Measurements from ENCODE around the gene ANGPTL4. TPM values are rescaled to one million over a fixed set of nuclear protein-coding genes. Genes with fewer than 3 reads are reported as not detected.

The ANGPTL4 gene
- total RNA-seq, 4 donors from 2014 or later, result 15.3 to 56.4 (median 19.1) TPM

DNA sequence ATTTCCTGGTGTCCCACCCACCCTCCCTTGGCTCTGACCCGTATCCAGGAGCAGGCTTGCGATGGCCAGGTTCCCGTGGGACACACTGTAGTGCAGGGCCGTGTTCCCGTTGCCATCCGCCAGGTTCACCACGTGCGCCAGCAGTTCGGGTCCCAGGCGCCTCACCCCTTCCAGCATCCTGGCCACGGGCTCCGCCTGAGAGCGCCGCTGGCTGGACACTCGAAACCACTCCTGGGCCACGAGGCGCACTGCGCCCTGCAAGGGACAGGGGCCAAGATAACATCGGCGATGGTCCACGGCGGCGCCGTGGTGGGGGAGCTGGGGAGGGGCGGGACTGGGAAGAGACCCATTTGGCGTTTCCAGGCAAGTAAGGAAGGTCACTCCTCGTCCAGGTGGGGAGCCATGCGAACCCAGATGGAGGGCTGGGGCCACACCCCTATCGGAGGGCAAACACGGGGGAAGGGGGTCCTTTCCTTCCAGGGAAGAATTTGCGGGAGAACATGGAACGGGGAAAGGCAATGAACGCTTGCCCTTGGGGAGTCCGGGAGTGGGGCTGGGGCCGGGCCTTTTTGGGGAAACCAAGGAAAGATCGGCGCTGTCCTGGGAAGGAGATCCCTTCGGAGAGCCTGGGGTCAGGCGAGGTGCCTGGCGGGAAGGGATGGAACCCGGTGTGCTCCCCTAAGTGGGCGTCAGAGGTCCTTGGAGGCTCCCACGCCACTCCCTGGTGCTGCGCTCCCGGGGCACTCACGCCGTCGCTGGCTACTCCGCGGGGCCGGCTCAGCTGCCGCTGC is 30.8 kb upstream of the ANGPTL4 start:
- TF ChIP-seq, protein P1, sequence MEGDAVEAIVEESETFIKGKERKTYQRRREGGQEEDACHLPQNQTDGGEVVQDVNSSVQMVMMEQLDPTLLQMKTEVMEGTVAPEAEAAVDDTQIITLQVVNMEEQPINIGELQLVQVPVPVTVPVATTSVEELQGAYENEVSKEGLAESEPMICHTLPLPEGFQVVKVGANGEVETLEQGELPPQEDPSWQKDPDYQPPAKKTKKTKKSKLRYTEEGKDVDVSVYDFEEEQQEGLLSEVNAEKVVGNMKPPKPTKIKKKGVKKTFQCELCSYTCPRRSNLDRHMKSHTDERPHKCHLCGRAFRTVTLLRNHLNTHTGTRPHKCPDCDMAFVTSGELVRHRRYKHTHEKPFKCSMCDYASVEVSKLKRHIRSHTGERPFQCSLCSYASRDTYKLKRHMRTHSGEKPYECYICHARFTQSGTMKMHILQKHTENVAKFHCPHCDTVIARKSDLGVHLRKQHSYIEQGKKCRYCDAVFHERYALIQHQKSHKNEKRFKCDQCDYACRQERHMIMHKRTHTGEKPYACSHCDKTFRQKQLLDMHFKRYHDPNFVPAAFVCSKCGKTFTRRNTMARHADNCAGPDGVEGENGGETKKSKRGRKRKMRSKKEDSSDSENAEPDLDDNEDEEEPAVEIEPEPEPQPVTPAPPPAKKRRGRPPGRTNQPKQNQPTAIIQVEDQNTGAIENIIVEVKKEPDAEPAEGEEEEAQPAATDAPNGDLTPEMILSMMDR (IDR thresholded peaks at IDR 0.05), result no peak
- TF ChIP-seq EP300 (IDR thresholded peaks at IDR 0.05) (no peak), POLR2A (IDR thresholded peaks at IDR 0.05) (no peak), POLR2AphosphoS5 (IDR thresholded peaks at IDR 0.05) (no peak)
- H3K27ac ChIP-seq, result no peak overlapping the region
- no peak for DNase-seq (ENCODE audit: low spot score in 2 of 2)
- no peak overlapping the region for H3K4me3 ChIP-seq
- H3K9me3 ChIP-seq, result no peaks in the 10 kb centered on the region
- H3K4me1 ChIP-seq, result peaks cover 27% of the 10 kb centered on the region
- peaks cover 40% of the 10 kb centered on the region for H3K27me3 ChIP-seq
- H3K36me3 ChIP-seq, result no peaks in the 10 kb centered on the region
- 37% methylated on average over 40 of the region's 52 CpGs for WGBS

DNA sequence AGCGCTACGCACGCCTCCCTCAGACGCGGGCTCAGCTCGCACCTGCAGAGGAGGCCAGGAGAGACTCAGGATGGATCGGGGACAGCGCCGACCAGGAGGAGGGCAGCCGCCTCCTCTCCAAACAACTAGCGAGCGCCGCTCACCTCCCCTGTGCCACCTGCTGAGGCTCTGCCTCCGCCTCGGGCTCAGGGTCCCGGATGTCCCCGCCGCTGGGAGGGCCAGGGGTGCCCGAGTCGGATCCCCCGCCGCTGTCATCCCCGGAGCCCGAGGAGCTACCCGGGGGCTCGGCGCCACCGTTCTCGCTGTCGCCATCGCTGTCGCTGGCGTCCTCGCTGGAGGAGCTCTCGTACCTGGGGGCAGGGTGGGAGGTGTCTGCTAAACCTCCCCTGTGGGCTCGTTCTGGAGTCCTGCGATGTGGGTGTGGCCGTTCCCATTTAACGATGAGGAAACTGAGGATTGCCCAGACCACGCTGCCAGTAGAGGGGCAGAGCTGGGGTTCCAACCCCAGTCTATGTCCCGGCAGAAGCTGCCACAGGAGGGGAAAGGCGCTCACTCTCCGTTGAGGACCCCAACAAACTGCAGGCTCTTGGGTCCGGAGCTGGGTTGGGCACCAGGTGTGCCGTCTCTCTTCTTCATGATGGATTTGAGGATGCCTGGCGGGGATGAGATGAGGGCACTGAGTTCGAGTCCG is 30.0 kb upstream of the ANGPTL4 start:
- DNase-seq (ENCODE audit: low spot score in 2 of 2), result no peak
- Histone ChIP-seq H3K4me3 (peak overlapping the region; percentile 52), H3K27ac (no peak overlapping the region), H3K36me3 (no peaks in the 10 kb centered on the region), H3K9me3 (no peaks in the 10 kb centered on the region), H3K27me3 (peaks cover 40% of the 10 kb centered on the region), H3K4me1 (peaks cover 27% of the 10 kb centered on the region)
- 39% methylated on average over 9 of the region's 48 CpGs for WGBS
- TF ChIP-seq POLR2A (IDR thresholded peaks at IDR 0.05), result no peak
- no peak for TF ChIP-seq EP300 (IDR thresholded peaks at IDR 0.05)
- no peak for TF ChIP-seq POLR2AphosphoS5 (IDR thresholded peaks at IDR 0.05)
- TF ChIP-seq, protein P1 (IDR thresholded peaks at IDR 0.05), result no peak

DNA sequence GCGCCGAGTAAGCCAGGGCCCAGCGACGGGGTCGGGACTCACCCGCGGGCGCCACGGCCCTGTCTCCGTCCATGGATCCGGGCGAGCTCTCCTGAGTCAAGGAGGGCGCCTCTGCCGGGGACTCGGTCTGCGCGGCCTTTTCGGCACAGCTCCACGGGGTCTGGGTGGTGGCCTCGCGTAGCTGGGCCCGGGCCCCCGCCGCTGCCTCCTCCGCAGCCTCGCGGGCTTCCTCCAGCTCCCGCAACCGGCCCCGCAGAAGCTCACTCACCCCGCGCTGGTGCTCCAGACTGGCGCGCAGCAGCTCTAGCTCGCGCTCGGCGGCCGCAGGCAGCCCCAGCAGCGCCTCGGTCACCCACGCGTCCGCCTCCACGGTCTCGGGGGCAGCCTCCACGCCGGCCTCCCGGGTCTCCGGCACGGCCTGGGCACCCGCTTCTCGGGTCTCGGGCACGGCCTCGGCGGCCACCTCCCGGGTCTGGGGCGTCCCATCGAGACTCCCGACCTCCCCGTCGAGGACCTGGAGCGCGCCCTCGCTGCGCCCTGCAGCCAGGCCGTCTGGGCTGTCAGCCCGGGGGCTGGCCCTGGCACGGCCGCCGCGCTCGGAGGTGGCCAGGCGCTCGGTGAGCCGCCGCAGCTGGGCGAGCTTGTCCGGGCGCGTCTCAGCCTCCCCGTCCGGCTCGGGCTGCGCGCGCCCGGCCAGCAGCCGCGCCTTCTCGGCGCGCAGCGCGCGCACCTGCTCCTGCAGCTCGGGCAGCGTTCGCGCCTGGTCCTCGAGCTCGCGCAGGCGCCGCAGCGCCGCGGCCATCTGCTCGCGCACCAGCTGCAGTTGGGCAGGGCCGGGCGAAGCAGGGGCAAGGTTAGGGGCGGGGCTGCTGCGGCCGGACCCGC is 29.3 kb upstream of the ANGPTL4 start:
- TF ChIP-seq, protein P1 (IDR thresholded peaks at IDR 0.05), result no peak
- TF ChIP-seq EP300 (IDR thresholded peaks at IDR 0.05) (no peak), POLR2AphosphoS5 (IDR thresholded peaks at IDR 0.05) (no peak), POLR2A (IDR thresholded peaks at IDR 0.05) (no peak)
- Histone ChIP-seq H3K4me3 (peak overlapping the region; percentile 52), H3K27me3 (peaks cover 40% of the 10 kb centered on the region), H3K4me1 (peaks cover 27% of the 10 kb centered on the region), H3K9me3 (no peaks in the 10 kb centered on the region), H3K36me3 (no peaks in the 10 kb centered on the region), H3K27ac (no peak overlapping the region)
- 0% methylated on average over 3 of the region's 117 CpGs for WGBS
- DNase-seq (ENCODE audit: low spot score in 2 of 2), result no peak

DNA sequence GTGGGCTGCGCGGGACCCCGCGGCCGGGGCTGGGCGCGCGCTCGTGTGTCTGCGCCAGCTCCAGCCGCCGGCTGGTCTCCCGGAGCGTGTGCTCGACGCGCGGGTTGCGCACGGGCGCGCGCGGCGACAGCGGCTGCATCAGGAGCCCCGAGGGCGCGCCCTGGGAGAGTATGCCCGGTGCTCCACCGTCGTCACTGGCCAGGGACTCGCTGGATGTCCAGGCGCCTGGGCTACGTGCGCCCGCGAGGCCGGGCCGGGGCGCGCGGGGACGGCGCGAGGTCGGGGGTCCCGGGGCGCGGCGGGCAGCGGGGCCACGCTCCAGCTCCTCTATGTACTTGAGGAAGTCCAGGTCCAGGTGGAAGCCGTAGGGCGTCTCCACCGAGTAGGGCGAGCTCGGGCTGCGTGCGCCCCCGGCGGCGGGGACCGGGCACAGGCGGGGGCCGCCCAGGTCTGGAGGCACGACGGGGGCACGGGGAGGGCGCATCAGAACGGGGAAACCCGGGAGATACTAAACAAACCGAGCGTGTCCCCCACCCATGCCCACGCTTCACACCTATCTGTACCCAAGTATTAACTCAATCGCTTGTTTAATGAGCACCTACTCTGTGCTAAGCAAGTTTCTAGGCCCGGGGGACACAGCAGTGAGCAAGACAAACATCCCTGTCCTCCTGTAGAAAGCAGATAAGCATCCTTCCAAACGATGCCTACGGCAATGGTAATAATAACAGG is 28.4 kb upstream of the ANGPTL4 start:
- DNase-seq (ENCODE audit: low spot score in 2 of 2), result no peak
- Histone ChIP-seq H3K4me3 (peak overlapping the region; percentile 52), H3K27me3 (peaks cover 42% of the 10 kb centered on the region), H3K4me1 (peaks cover 27% of the 10 kb centered on the region), H3K36me3 (no peaks in the 10 kb centered on the region), H3K27ac (no peak overlapping the region), H3K9me3 (no peaks in the 10 kb centered on the region)
- no peak for TF ChIP-seq EP300 (IDR thresholded peaks at IDR 0.05)
- no peak for TF ChIP-seq POLR2A (IDR thresholded peaks at IDR 0.05)
- no peak for TF ChIP-seq POLR2AphosphoS5 (IDR thresholded peaks at IDR 0.05)
- TF ChIP-seq, protein P1 (IDR thresholded peaks at IDR 0.05), result peak in 1 of 2 donors; percentile 17
- WGBS, result 8% methylated on average over 39 of the region's 79 CpGs
